Thyroid gland (tissue), 4 donors: Measurements from ENCODE around the gene SCAMP4.

Source experiments
- POLR2A ChIP-seq, 2 donors: fragments of 450-650 bp; IDR thresholded peaks; one replicate each; pipeline ENCODE4 v1.6.1; 2017; ENCODE audit warnings: antibody characterized with exemption in 2 of 2, mild to moderate bottlenecking in 2 of 2, moderate library complexity in 1 of 2
- TF ChIP-seq, protein P1 (sequence below), 6 experiments: fragments of 200-600 bp in 3 of 6; fragments of 450-650 bp in 3 of 6; sonication (generic) in 3 of 6; IDR thresholded peaks; one replicate each; pipeline ENCODE4 v1.5.1; 2016 to 2019; ENCODE audit warnings: antibody characterized with exemption in 6 of 6, mild to moderate bottlenecking in 2 of 6, inconsistent platforms in 1 of 6, moderate library complexity in 1 of 6

DNA sequence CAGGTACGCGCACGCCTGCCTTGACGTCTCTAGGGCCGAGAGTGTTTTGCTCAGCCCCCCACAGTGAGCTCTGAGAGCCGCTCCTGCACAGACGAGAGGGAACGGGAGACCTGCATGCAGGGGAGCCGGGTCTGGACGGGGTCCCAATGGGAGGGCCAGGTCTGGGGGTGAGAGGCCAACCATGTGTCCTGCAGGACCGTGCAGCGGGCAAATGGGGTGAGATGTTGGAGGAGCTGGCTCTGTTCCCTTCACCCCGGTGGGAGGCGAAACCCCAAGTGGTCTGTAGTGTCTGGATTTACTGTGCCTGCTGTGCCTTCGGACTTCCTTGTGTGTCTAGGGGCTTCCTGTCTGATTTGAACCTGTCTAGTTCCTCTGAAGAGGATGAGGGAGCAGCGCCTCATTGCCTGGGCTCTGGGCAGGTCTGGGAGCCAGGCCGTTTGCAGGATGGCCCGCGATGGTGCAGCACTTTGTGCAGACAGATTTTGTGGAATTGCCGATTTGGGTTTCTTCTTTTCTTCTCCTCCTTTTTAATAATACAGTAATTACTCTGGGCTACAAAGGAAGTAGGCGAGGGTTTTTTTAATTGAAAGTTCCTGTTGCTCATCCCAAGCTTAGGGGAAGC lies 37.8 kb downstream of the SCAMP4 start:
- TF ChIP-seq POLR2A (IDR thresholded peaks at IDR 0.05), result no peak
- TF ChIP-seq, protein P1, sequence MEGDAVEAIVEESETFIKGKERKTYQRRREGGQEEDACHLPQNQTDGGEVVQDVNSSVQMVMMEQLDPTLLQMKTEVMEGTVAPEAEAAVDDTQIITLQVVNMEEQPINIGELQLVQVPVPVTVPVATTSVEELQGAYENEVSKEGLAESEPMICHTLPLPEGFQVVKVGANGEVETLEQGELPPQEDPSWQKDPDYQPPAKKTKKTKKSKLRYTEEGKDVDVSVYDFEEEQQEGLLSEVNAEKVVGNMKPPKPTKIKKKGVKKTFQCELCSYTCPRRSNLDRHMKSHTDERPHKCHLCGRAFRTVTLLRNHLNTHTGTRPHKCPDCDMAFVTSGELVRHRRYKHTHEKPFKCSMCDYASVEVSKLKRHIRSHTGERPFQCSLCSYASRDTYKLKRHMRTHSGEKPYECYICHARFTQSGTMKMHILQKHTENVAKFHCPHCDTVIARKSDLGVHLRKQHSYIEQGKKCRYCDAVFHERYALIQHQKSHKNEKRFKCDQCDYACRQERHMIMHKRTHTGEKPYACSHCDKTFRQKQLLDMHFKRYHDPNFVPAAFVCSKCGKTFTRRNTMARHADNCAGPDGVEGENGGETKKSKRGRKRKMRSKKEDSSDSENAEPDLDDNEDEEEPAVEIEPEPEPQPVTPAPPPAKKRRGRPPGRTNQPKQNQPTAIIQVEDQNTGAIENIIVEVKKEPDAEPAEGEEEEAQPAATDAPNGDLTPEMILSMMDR (IDR thresholded peaks at IDR 0.05), result no peak
